Activated naive CD4-positive, alpha-beta T cell treated with anti-CD3 and anti-CD28 coated beads, Interleukin-2, amount 50 U/mL, for 16 hours (primary cell): ENCODE measurements around the gene PPP1CB.
"Not testable (repeated sequence)": the region's sequence is repeated elsewhere in the genome, so short reads cannot be mapped to it uniquely, and the experiment has no call there.

ENCODE experiments used
- DNase-seq: peaks from one replicate; pipeline ENCODE4 v3.0.0-alpha.2; 2020

Gene PPP1CB

GRCh38 chr2:28780496-28780895, 28.9 kb downstream of the PPP1CB start:
- DNase-seq, result no peak

GRCh38 chr2:28782423-28782822, 30.8 kb downstream of the PPP1CB start:
- no peak for DNase-seq

- DNase-seq, result not testable (repeated sequence)
Measured at GRCh38 chr2:28784570-28784969, 32.9 kb downstream of the PPP1CB start.

- DNase-seq, result no peak
Measured at GRCh38 chr2:28796620-28797019, 45.0 kb downstream of the PPP1CB start.

GRCh38 chr2:28801726-28802125, 50.1 kb downstream of the PPP1CB start:
- DNase-seq, result no peak

- DNase-seq, result no peak
Measured at GRCh38 chr2:28802975-28803429, 51.4 kb downstream of the PPP1CB start.

- DNase-seq, result no peak
Measured at GRCh38 chr2:28809927-28810326, 58.3 kb downstream of the PPP1CB start.

GRCh38 chr2:28810384-28811285, 59.0 kb downstream of the PPP1CB start, which contains the start of gene SPDYA:
TSS of gene SPDYA (plus strand) at chr2:28810834. CDS start at chr2:28816015, 5,181 bp downstream.
- peak; percentile 86 for DNase-seq

- no peak for DNase-seq
Measured at GRCh38 chr2:28818053-28818452, 66.4 kb downstream of the PPP1CB start.

GRCh38 chr2:28821295-28821958, 69.8 kb downstream of the PPP1CB start:
- peak; percentile 45 for DNase-seq

- no peak for DNase-seq
Measured at GRCh38 chr2:28822036-28822435, 70.4 kb downstream of the PPP1CB start.

- DNase-seq, result no peak
Measured at GRCh38 chr2:28824207-28824606, 72.6 kb downstream of the PPP1CB start.

- no peak for DNase-seq
Measured at GRCh38 chr2:28824870-28825269, 73.2 kb downstream of the PPP1CB start.

- no peak for DNase-seq
Measured at GRCh38 chr2:28828382-28828781, 76.8 kb downstream of the PPP1CB start.

- no peak for DNase-seq
Measured at GRCh38 chr2:28833740-28834470, 82.3 kb downstream of the PPP1CB start.

GRCh38 chr2:28835781-28836180, 84.2 kb downstream of the PPP1CB start:
- no peak for DNase-seq

GRCh38 chr2:28838971-28839370, 87.3 kb downstream of the PPP1CB start:
- no peak for DNase-seq

GRCh38 chr2:28842042-28842441, 90.4 kb downstream of the PPP1CB start:
- no peak for DNase-seq
